ENCODE data around the gene VWA3A. TPM values are rescaled to one million over a fixed set of nuclear protein-coding genes. Genes with fewer than 3 reads are reported as not detected.

The VWA3A gene
- total and polyA plus RNA-seq, 2 donors (not counting 3 experiments of a cell fraction or from before 2014, with no cell fraction given) = 0.12 to 0.84 TPM

DNA sequence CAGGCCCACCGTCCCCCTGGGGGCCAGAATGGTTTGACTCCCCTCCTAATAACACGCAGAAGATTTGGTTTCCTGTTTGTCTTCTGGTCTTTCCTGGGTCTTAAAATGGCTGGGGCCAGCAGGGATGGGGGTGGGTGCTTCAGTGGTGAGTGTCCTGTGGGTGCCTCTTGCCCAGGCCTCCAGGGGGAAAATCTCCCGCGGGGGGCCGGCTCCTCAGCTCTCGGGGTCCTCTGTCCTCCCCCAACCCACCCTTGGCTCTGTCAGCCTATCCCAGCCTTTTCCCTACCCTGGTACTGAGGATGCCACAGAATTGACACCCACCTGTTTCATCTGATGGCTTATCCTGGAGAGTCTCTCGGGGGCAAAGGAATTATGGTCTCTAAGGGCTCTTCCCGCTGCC, 46.1 kb downstream of the VWA3A start:
- no peaks in the 10 kb centered on the region for H3K4me1 ChIP-seq (ENCODE audit: control insufficient read depth, extremely low read depth, insufficient read depth, low read length)
- peaks cover 0 to 4% of the 10 kb centered on the region in 2 experiments for H3K27me3 ChIP-seq (ENCODE audit: control insufficient read depth in 2 of 2, insufficient read depth in 2 of 2, low read length in 2 of 2)
- ChIA-PET CTCF (no interaction called here), POLR2A (no interaction called here)
- no peak overlapping the region for H3K4me3 ChIP-seq (replicated peaks in 1 of 3; ENCODE audit: insufficient read depth in 1 of 3, low read depth in 1 of 3, low read length in 3 of 3)
- no peaks in the 10 kb centered on the region for H3K36me3 ChIP-seq (ENCODE audit: control insufficient read depth in 2 of 2, extremely low read depth in 1 of 2, insufficient read depth in 2 of 2, low read length in 2 of 2)
- no peak overlapping the region for H3K4me2 ChIP-seq (ENCODE audit: insufficient read depth, low read length)
- BruUV-seq (replicated peaks) = no TSS peak
- H3K9me1 ChIP-seq (replicated peaks; ENCODE audit: control insufficient read depth, extremely low read depth, insufficient read depth, low read length) = no peaks in the 10 kb centered on the region
- TF ChIP-seq MYC (IDR thresholded peaks at IDR 0.05; ENCODE audit: low read depth, low read length) = no peak
- no peak for TF ChIP-seq FOS (IDR thresholded peaks at IDR 0.05; ENCODE audit: borderline replicate concordance, insufficient read depth, low read length)
- TF ChIP-seq, protein P1, sequence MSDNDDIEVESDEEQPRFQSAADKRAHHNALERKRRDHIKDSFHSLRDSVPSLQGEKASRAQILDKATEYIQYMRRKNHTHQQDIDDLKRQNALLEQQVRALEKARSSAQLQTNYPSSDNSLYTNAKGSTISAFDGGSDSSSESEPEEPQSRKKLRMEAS (IDR thresholded peaks at IDR 0.05; ENCODE audit: insufficient read depth, insufficient read length) = no peak
- TF ChIP-seq, protein P2, sequence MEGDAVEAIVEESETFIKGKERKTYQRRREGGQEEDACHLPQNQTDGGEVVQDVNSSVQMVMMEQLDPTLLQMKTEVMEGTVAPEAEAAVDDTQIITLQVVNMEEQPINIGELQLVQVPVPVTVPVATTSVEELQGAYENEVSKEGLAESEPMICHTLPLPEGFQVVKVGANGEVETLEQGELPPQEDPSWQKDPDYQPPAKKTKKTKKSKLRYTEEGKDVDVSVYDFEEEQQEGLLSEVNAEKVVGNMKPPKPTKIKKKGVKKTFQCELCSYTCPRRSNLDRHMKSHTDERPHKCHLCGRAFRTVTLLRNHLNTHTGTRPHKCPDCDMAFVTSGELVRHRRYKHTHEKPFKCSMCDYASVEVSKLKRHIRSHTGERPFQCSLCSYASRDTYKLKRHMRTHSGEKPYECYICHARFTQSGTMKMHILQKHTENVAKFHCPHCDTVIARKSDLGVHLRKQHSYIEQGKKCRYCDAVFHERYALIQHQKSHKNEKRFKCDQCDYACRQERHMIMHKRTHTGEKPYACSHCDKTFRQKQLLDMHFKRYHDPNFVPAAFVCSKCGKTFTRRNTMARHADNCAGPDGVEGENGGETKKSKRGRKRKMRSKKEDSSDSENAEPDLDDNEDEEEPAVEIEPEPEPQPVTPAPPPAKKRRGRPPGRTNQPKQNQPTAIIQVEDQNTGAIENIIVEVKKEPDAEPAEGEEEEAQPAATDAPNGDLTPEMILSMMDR (IDR thresholded peaks at IDR 0.05; ENCODE audit: extremely low read depth in 1 of 2, insufficient read depth in 1 of 2, low read depth in 1 of 2, low read length in 2 of 2) = no peak
- FAIRE-seq (no peak), DNase-seq (ENCODE audit: low read depth, low spot score) (no peak)
- dilution Hi-C loops (cut with MboI; ENCODE audit: extremely low pct_ligation_motif_present, low sequenced_read_pairs) (no loop called here), intact Hi-C loops (cut with micrococcal nuclease) (no loop called here)
- H4K20me1 ChIP-seq (replicated peaks; ENCODE audit: control insufficient read depth, extremely low read depth, insufficient read depth, low read length) = no peaks in the 10 kb centered on the region
- H3K9me3 ChIP-seq (replicated peaks; ENCODE audit: control insufficient read depth, insufficient read depth, low read length) = no peaks in the 10 kb centered on the region
- H3K79me2 ChIP-seq (ENCODE audit: control insufficient read depth, insufficient read depth, low read length) = no peaks in the 10 kb centered on the region
- H3K9ac ChIP-seq (replicated peaks; ENCODE audit: extremely low read depth, insufficient read depth, low read length) = no peak overlapping the region
- no peak overlapping the region for H2AFZ ChIP-seq (ENCODE audit: low read depth, low read length)
- no peak overlapping the region for H3K27ac ChIP-seq (ENCODE audit: insufficient read depth, low read depth, low read length)

DNA sequence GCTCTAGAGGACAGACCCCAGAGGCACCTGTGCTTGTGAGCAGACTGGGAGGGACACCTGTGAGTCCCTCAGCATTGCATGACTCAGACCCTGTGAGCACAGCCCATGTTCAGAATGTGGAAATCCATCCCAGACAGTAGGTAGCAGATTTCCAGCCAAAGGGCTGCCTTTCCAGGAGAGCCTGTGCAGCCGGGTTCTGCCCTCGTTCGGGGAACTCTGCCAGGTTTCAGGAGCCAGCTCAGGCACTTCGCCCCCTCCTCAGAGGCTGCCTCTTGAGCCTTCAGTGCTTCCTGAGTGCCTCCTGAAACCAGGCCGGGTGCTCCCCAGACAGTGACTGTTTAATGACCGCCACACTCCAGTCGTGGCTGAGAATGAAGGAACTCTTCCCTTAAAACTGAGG, 46.7 kb downstream of the VWA3A start:
- H2AFZ ChIP-seq (ENCODE audit: low read depth, low read length) = no peak overlapping the region
- H3K9me1 ChIP-seq (replicated peaks; ENCODE audit: control insufficient read depth, extremely low read depth, insufficient read depth, low read length) = no peaks in the 10 kb centered on the region
- no peak for TF ChIP-seq GATA2 (IDR thresholded peaks at IDR 0.05; ENCODE audit: insufficient read depth, insufficient read length, low read depth, low read length)
- no peak for TF ChIP-seq EZH2 (IDR thresholded peaks at IDR 0.05; ENCODE audit: borderline replicate concordance, low read depth, low read length, severe bottlenecking)
- TF ChIP-seq, protein P2 (IDR thresholded peaks at IDR 0.05; ENCODE audit: extremely low read depth in 1 of 2, insufficient read depth in 1 of 2, low read depth in 1 of 2, low read length in 2 of 2) = no peak
- no peak for TF ChIP-seq FOS (IDR thresholded peaks at IDR 0.05; ENCODE audit: borderline replicate concordance, insufficient read depth, low read length)
- BruUV-seq (replicated peaks) = no TSS peak
- DNase-seq (ENCODE audit: low read depth, low spot score) (no peak), FAIRE-seq (no peak)
- no peak overlapping the region for H3K9ac ChIP-seq (replicated peaks; ENCODE audit: extremely low read depth, insufficient read depth, low read length)
- no peak overlapping the region for H3K4me2 ChIP-seq (ENCODE audit: insufficient read depth, low read length)
- ChIA-PET POLR2A (no interaction called here), CTCF (no interaction called here)
- no peaks in the 10 kb centered on the region for H3K36me3 ChIP-seq (ENCODE audit: control insufficient read depth in 2 of 2, extremely low read depth in 1 of 2, insufficient read depth in 2 of 2, low read length in 2 of 2)
- H3K9me3 ChIP-seq (replicated peaks; ENCODE audit: control insufficient read depth, insufficient read depth, low read length) = no peaks in the 10 kb centered on the region
- dilution Hi-C loops (cut with MboI; ENCODE audit: extremely low pct_ligation_motif_present, low sequenced_read_pairs) = no loop called here
- intact Hi-C loops (cut with micrococcal nuclease) = no loop called here
- no peak overlapping the region for H3K4me3 ChIP-seq (replicated peaks in 1 of 3; ENCODE audit: insufficient read depth in 1 of 3, low read depth in 1 of 3, low read length in 3 of 3)
- H3K79me2 ChIP-seq (ENCODE audit: control insufficient read depth, insufficient read depth, low read length) = no peaks in the 10 kb centered on the region
- peaks cover 0 to 4% of the 10 kb centered on the region in 2 experiments for H3K27me3 ChIP-seq (ENCODE audit: control insufficient read depth in 2 of 2, insufficient read depth in 2 of 2, low read length in 2 of 2)
- no peaks in the 10 kb centered on the region for H4K20me1 ChIP-seq (replicated peaks; ENCODE audit: control insufficient read depth, extremely low read depth, insufficient read depth, low read length)
- H3K4me1 ChIP-seq (ENCODE audit: control insufficient read depth, extremely low read depth, insufficient read depth, low read length) = no peaks in the 10 kb centered on the region
- no peak overlapping the region for H3K27ac ChIP-seq (ENCODE audit: insufficient read depth, low read depth, low read length)

Data from endothelial cell of umbilical vein (primary cell).